Measurements from ENCODE around the gene RNU1-1.
"Not testable (repeated sequence)": the region's sequence is repeated elsewhere in the genome, so short reads cannot be mapped to it uniquely, and the experiment has no call there.

- TF ChIP-seq CTCF, POLR2A, EP300, POLR2AphosphoS5 (IDR thresholded peaks at IDR 0.05): not testable (repeated sequence)
Measured at GRCh38 chr1:16535898-16536297, 21.8 kb upstream of the RNU1-1 start.
